Heart right ventricle (tissue), 16 donors: ENCODE data around the gene GADD45B. TPM values are rescaled to one million over a fixed set of nuclear protein-coding genes. Genes with fewer than 3 reads are reported as not detected.
"Not testable (repeated sequence)": the region's sequence is repeated elsewhere in the genome, so short reads cannot be mapped to it uniquely, and the experiment has no call there.

Experiments used
- ATAC-seq, 8 donors: fragments of 200-7000 bp; cut with Tn5 transposase; one replicate each; pipeline ENCODE4 v1.9.1; 2020; ENCODE audit warnings: mild to moderate bottlenecking in 8 of 8, moderate library complexity in 8 of 8, moderate number of reproducible peaks in 1 of 8
- DNase-seq, 2 donors: peaks; one replicate each; pipeline ENCODE4 v3.0.0-alpha.2; 2020
- H3K27ac ChIP-seq, 10 donors: fragments of 200-600 bp; sonication (generic) in 2 of 10; one replicate each; pipeline versions ENCODE4 v1.5.0 to v1.8.0; 2020 to 2022; ENCODE audit warnings: mild to moderate bottlenecking in 3 of 10
- H3K27me3 ChIP-seq, 7 donors: fragments of 200-600 bp; one replicate each; pipeline ENCODE4 v1.8.0; 2021 to 2022; ENCODE audit warnings: mild to moderate bottlenecking in 2 of 7
- H3K36me3 ChIP-seq, 9 donors: fragments of 200-600 bp; sonication (generic) in 1 of 9; one replicate each; pipeline versions ENCODE4 v1.5.0 to v1.8.0; 2020 to 2022; ENCODE audit warnings: mild to moderate bottlenecking in 2 of 9
- H3K4me1 ChIP-seq, 9 donors: fragments of 200-600 bp; sonication (generic) in 1 of 9; one replicate each; pipeline versions ENCODE4 v1.5.0 to v1.8.0; 2020 to 2022; ENCODE audit warnings: mild to moderate bottlenecking in 4 of 9
- H3K4me3 ChIP-seq, 10 donors: fragments of 200-600 bp; sonication (generic) in 2 of 10; one replicate each; pipeline versions ENCODE4 v1.5.0 to v1.8.0; 2020 to 2022; ENCODE audit warnings: mild to moderate bottlenecking in 7 of 10, moderate library complexity in 2 of 10
- H3K9me3 ChIP-seq, 11 donors: fragments of 200-600 bp in 10 of 11; sonication (generic) in 2 of 11; one replicate each; pipeline versions ENCODE4 v1.5.0 to v1.8.0; 2013 to 2022; ENCODE audit warnings: mild to moderate bottlenecking in 2 of 11, control low read depth in 1 of 11, moderate library complexity in 1 of 11
- CTCF ChIP-seq, 9 donors: fragments of 200-600 bp; sonication (generic) in 2 of 9; IDR thresholded peaks; one replicate each; pipeline versions ENCODE4 v1.5.0 to v1.8.0; 2021 to 2022; ENCODE audit warnings: antibody characterized with exemption in 9 of 9, mild to moderate bottlenecking in 5 of 9, moderate library complexity in 1 of 9
- WGBS, 2 donors: extraction: QIAGEN DNeasy Blood & Tissue Kit; methylation state at CpG; one replicate each; pipeline ENCODE4 v1.1.7; 2013; ENCODE audit warnings: inconsistent platforms in 1 of 2; 5-methylcytosine and 5-hydroxymethylcytosine counted together
- intact Hi-C, 10 donors: fragments of 100-400 bp; cut with DNase I; formaldehyde crosslinking; loops; one replicate each; pipeline versions ENCODE4 v1.11.1 to v1.14.2; 2022
- polyA plus RNA-seq, 2 donors: library from polyadenylated mRNA; stranded (reverse); fragments of 200-250 nt; gene quantifications; one replicate each; pipeline ENCODE4 v1.2.3, GENCODE V29; 2013
- total RNA-seq, 10 donors: library from RNA; stranded (reverse); fragmentation: NEBNext Ultra II Directional in 3 of 10; extraction: Animal tissue kit (Norgen Biotek cat#: 25700) in 3 of 10; gene quantifications; one replicate each; pipeline versions ENCODE4 v1.2.1 to v1.2.4, GENCODE V29; 2021 to 2023
- donor health status: Arrhythmogenic right ventricular cardiomyopathy.
- donor health status: ischemic (EF 13 %, LVEDD 7.1; RV severe dilation, severe dysfunction).
- donor health status: healthy with polysubstance abuse.
- donor health status: DM: no; HTN: yes; CAD: no.
- donor health status: DM: no; HTN: no; CAD: no.
- donor health status: ischemic (EF 25% LVEDD 6.9; RV normal size, moderate dysfunction).
- donor health status: ischemic (EF 25% LVEDD 5.7; RV mildly dilated, moderate dysfunction).
- donor health status: healthy.
- donor health status: DM: yes; HTN: yes; CAD: no.
- donor health status: Ischemic cardiomyopathy.
- donor health status: ischemic (EF 35%, LVEDD 5.7; RV mildly dilated, moderate dysfunction).
- donor health status: nonischemic (EF 11% LVEDD 7.7; RV severe dilation, severe dysfunction).
- donor health status: DM: yes; HTN: yes; CAD: no.
- donor health status: PGD.
- donor health status: ischemic (EF 29% LVEDD 5.4; RV normal size, mild dysfunction).
- donor health status: nonischemic (EF 23%, LVEDD 6.1; RV moderate dilation, normal function).

The GADD45B gene
- total and polyA plus RNA-seq, 12 donors: 19.6 to 297 (median 37.8) TPM

GRCh38 chr19:2514981-2515518, 39.1 kb downstream of the GADD45B start:
- intact Hi-C loops: no loop called here
- ATAC-seq (no peak), DNase-seq (no peak)
- no peak for TF ChIP-seq CTCF (IDR thresholded peaks at IDR 0.05)
- Histone ChIP-seq H3K4me3 (no peak overlapping the region), H3K27me3 (no peaks in the 10 kb centered on the region), H3K9me3 (no peaks in the 10 kb centered on the region), H3K27ac (no peak overlapping the region), H3K4me1 (peaks cover 0 to 12% (median 0%) of the 10 kb centered on the region in 9 donors), H3K36me3 (no peaks in the 10 kb centered on the region)
- 94 to 96% methylated on average over 16 of the region's 16 CpGs for WGBS, 2 donors

GRCh38 chr19:2516727-2517126, 40.8 kb downstream of the GADD45B start:
- WGBS, 2 donors: 71 to 74% methylated on average over 18 of the region's 18 CpGs
- no peak for TF ChIP-seq CTCF (IDR thresholded peaks at IDR 0.05)
- H3K4me3 ChIP-seq: no peak overlapping the region
- peaks cover 0 to 17% (median 0%) of the 10 kb centered on the region in 9 donors for H3K4me1 ChIP-seq
- no peak for DNase-seq
- peaks cover 0 to 2% (median 0%) of the 10 kb centered on the region in 9 donors for H3K36me3 ChIP-seq
- intact Hi-C loops: no loop called here
- no peak overlapping the region for H3K27ac ChIP-seq
- ATAC-seq: no peak
- no peaks in the 10 kb centered on the region for H3K27me3 ChIP-seq
- H3K9me3 ChIP-seq: no peaks in the 10 kb centered on the region

- ATAC-seq: peak in 5 of 8 donors; percentile 6 to 51 (median 14)
- Histone ChIP-seq H3K9me3 (no peaks in the 10 kb centered on the region), H3K4me1 (peaks cover 0 to 17% (median 0%) of the 10 kb centered on the region in 9 donors), H3K27me3 (no peaks in the 10 kb centered on the region), H3K27ac (no peak overlapping the region), H3K36me3 (peaks cover 0 to 2% (median 0%) of the 10 kb centered on the region in 9 donors), H3K4me3 (no peak overlapping the region)
- intact Hi-C loops: no loop called here
- 41 to 50% methylated on average over 35 of the region's 35 CpGs for WGBS, 2 donors
- no peak for TF ChIP-seq CTCF (IDR thresholded peaks at IDR 0.05)
- no peak for DNase-seq
Measured at GRCh38 chr19:2517881-2518601, 42.1 kb downstream of the GADD45B start.

GRCh38 chr19:2518856-2519255, 42.9 kb downstream of the GADD45B start:
- DNase-seq, H3K27ac ChIP-seq, intact Hi-C loops, ATAC-seq, H3K9me3 ChIP-seq, H3K27me3 ChIP-seq, H3K4me3 ChIP-seq, H3K36me3 ChIP-seq: not testable (repeated sequence)
- 85 to 98% methylated on average over 10 to 11 of the region's 11 CpGs for WGBS, 2 donors
- peaks cover 0 to 17% (median 2%) of the 10 kb centered on the region in 9 donors for H3K4me1 ChIP-seq

GRCh38 chr19:2519482-2519881, 43.6 kb downstream of the GADD45B start:
- intact Hi-C loops: no loop called here
- H3K36me3 ChIP-seq: peaks cover 0 to 2% (median 0%) of the 10 kb centered on the region in 9 donors
- H3K27ac ChIP-seq: no peak overlapping the region
- no peak overlapping the region for H3K4me3 ChIP-seq
- no peak for DNase-seq
- H3K27me3 ChIP-seq: no peaks in the 10 kb centered on the region
- 87 to 95% methylated on average over 6 of the region's 6 CpGs for WGBS, 2 donors
- ATAC-seq: no peak
- no peaks in the 10 kb centered on the region for H3K9me3 ChIP-seq
- peaks cover 0 to 17% (median 2%) of the 10 kb centered on the region in 9 donors for H3K4me1 ChIP-seq
- no peak for TF ChIP-seq CTCF (IDR thresholded peaks at IDR 0.05)
